Nephron (organoid): ENCODE results near the gene ARNT2.
A peak's percentile ranks its signal among the peaks of the same experiment; 100 is the strongest.

ENCODE experiments used
- H3K27ac Mint-ChIP-seq, 3 experiments: 2 replicates each; pipeline ENCODE4 v1.8.0; 2020; ENCODE audit warnings: mixed read lengths in 3 of 3, mild to moderate bottlenecking in 2 of 3, moderate library complexity in 1 of 3
- H3K27me3 Mint-ChIP-seq: 2 replicates; pipeline ENCODE4 v1.8.0; 2021; ENCODE audit warnings: low read depth, mild to moderate bottlenecking, moderate library complexity, mixed read lengths
- H3K36me3 Mint-ChIP-seq: 2 replicates; pipeline ENCODE4 v1.8.0; 2020; ENCODE audit warnings: low read depth, mixed read lengths
- H3K4me1 Mint-ChIP-seq: 2 replicates; pipeline ENCODE4 v1.8.0; 2020; ENCODE audit warnings: mixed read lengths
- H3K4me3 Mint-ChIP-seq, 3 experiments: 2 replicates each; pipeline ENCODE4 v1.8.0; 2020; ENCODE audit warnings: mild to moderate bottlenecking in 3 of 3, mixed read lengths in 3 of 3, moderate library complexity in 2 of 3
- H3K9me3 Mint-ChIP-seq: 2 replicates; pipeline ENCODE4 v1.8.0; 2020; ENCODE audit warnings: mixed read lengths
- CTCF ChIP-seq, 3 experiments: fragments of 200-600 bp; sonication (generic); IDR thresholded peaks; one replicate each; pipeline ENCODE4 v1.5.0; 2021; ENCODE audit warnings: antibody characterized with exemption in 3 of 3; ENCODE audit not compliant: unreplicated experiment in 3 of 3

ARNT2 gene

DNA sequence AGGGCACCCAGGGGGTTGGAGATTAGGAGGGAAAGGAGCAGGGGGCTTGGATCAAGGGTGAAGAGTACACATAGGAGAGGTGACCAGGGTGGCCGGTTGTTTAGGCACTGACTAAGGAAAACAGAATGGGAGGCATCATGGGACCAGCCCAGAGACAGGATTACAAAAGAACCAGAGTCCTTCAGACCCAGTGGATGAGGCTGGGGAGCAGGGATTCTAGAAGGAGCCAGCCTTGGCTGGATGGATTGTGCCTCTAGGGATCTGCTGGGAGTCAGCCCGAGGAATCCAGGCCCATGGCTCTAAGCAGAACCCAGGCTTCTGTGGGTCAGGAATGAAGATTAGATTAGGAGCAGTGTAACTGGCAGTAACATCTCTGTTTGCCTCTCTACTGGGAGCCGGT lies 98.6 kb downstream of the ARNT2 start:
- H3K4me1 Mint-ChIP-seq, result peaks cover 56% of the 10 kb centered on the region
- H3K9me3 Mint-ChIP-seq, result no peaks in the 10 kb centered on the region
- no peak for TF ChIP-seq CTCF (IDR thresholded peaks at IDR 0.05; ENCODE audit: unreplicated experiment in 3 of 3)
- H3K4me3 Mint-ChIP-seq, result no peak overlapping the region
- no peaks in the 10 kb centered on the region for H3K27me3 Mint-ChIP-seq
- H3K36me3 Mint-ChIP-seq, result peaks cover 6% of the 10 kb centered on the region
- H3K27ac Mint-ChIP-seq, result peak overlapping the region; percentile 13 to 76 (median 61)

DNA sequence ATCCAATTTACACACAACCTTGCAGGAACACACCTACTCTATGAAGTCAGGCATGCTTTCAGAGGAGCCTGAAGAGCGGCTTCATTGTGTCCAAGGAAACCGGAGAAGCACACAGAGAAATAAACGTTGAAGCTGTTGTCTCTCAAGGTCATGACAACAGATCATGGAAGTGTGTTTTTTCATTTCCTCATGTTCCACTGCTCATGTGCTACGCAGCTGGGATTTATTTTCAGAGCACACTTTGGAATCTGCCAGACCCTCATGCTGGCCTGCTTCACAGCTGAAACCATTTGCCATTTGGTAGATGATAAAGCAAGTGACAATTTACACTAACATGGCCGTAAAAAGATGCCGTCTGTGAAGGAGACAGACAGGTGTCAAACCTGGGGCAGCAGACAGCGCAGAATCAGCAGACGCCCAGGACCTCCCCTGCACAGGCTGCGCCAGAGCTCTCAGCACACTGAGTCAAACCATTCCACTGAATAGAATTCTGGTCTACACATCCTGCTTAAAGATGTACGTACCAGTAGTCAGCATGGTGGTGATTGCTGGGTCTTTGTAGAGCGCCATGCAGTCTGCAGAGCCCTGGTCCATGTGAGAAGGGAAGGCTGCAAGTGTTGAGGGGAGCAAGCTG lies 99.3 kb downstream of the ARNT2 start:
- peak overlapping the region; percentile 0 to 61 (median 51) for H3K27ac Mint-ChIP-seq
- peak overlapping the region in 1 of 3 experiments; percentile 30 for H3K4me3 Mint-ChIP-seq
- no peaks in the 10 kb centered on the region for H3K27me3 Mint-ChIP-seq
- TF ChIP-seq CTCF (IDR thresholded peaks at IDR 0.05; ENCODE audit: unreplicated experiment in 3 of 3), result no peak
- H3K9me3 Mint-ChIP-seq, result no peaks in the 10 kb centered on the region
- peaks cover 52% of the 10 kb centered on the region for H3K4me1 Mint-ChIP-seq
- H3K36me3 Mint-ChIP-seq, result peaks cover 6% of the 10 kb centered on the region

DNA sequence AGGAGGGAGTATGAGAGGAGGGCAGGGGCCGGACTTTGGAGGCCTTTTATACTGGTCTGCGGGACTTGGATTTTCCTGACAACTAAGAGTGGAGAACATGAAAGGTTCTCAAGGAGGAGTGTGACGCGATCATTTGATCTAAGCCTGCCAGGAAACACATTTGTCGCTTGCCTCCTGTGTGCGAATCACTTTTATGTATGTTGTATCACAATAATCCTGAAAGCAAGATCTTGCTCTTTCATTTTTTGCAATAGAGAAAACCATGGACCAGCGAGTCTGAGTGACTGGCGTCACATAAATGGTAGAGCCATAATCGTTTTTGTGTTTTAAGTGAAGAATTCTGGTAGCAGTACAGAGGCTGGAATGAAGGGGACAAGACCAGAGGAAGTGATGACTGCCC lies 100.7 kb downstream of the ARNT2 start:
- H3K9me3 Mint-ChIP-seq, result peaks cover 6% of the 10 kb centered on the region
- TF ChIP-seq CTCF (IDR thresholded peaks at IDR 0.05; ENCODE audit: unreplicated experiment in 3 of 3), result no peak
- H3K4me1 Mint-ChIP-seq, result peaks cover 39% of the 10 kb centered on the region
- H3K27ac Mint-ChIP-seq, result no peak overlapping the region
- H3K4me3 Mint-ChIP-seq, result no peak overlapping the region
- H3K27me3 Mint-ChIP-seq, result no peaks in the 10 kb centered on the region
- H3K36me3 Mint-ChIP-seq, result peaks cover 7% of the 10 kb centered on the region

DNA sequence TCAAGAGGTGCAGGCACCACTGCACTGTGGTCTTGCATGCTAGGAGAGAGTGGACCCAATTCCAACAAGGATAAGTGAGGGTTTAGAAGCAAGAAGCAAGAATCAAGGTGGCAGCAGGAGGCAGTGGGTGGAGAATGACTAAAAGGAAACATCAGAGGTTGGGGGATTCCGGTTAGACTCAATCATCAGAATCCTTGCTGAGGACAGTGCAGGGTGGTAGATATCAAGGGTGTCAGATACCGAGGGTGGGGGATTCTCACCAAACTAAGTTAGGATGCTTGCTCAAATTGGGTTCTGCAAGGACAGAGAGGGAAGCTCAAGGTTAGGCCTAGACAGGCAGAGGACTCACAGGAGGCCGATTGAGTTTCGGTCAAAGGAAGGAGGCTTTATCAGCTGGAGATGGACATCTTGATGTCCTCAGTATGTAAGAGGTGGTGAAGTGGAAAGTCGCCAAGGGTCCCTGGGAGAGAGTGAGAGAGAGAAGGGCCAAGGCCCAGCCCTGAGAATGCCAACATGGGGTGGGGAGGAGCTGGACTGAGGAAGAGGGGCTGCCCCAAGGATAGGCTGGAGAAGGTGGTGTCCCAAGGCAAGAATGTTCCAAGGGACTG lies 102.2 kb downstream of the ARNT2 start:
- no peak overlapping the region for H3K27ac Mint-ChIP-seq
- H3K4me1 Mint-ChIP-seq, result peaks cover 30% of the 10 kb centered on the region
- TF ChIP-seq CTCF (IDR thresholded peaks at IDR 0.05; ENCODE audit: unreplicated experiment in 3 of 3), result no peak
- no peak overlapping the region for H3K4me3 Mint-ChIP-seq
- no peaks in the 10 kb centered on the region for H3K27me3 Mint-ChIP-seq
- H3K36me3 Mint-ChIP-seq, result peaks cover 18% of the 10 kb centered on the region
- peaks cover 9% of the 10 kb centered on the region for H3K9me3 Mint-ChIP-seq

DNA sequence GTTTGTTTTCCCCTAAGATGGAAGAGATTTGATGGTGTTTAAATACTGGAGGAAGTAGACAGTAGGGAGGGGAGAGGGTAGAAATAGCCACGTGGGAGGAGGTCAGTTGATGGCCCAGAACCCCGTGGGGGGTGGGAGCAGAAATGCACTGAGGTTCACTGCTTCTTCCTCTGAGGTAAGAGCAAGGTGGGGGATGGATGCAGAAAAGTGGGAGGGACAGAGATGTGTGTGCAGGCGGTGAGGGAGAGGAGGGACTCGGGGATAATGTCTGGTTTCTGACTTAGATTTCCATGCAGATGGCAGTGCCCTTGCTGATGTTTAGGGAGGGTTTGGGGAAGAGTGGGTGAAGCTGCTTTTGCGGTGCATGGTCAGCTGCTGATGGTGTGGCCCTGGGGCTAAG lies 102.9 kb downstream of the ARNT2 start:
- Mint-ChIP-seq H3K27me3 (no peaks in the 10 kb centered on the region), H3K9me3 (peaks cover 9% of the 10 kb centered on the region), H3K36me3 (peaks cover 21% of the 10 kb centered on the region), H3K4me3 (no peak overlapping the region), H3K27ac (no peak overlapping the region), H3K4me1 (peaks cover 23% of the 10 kb centered on the region)
- no peak for TF ChIP-seq CTCF (IDR thresholded peaks at IDR 0.05; ENCODE audit: unreplicated experiment in 3 of 3)
